Spleen (tissue), 11 donors: ENCODE results near the gene EEF2K. TPM values are rescaled to one million over a fixed set of nuclear protein-coding genes. Genes with fewer than 3 reads are reported as not detected.
A peak's percentile ranks its signal among the peaks of the same experiment; 100 is the strongest.

Experiments used
- DNase-seq: peaks from one replicate; pipeline ENCODE4 v3.0.0-alpha.2; 2020
- H3K27ac ChIP-seq, 8 donors: fragments of 200-600 bp; sonication (generic) in 7 of 8; 1 replicate in 4 of 8; 2 replicates in 4 of 8; pipeline versions ENCODE4 v1.5.0 to v1.8.0; 2016 to 2021; ENCODE audit warnings: inconsistent platforms in 4 of 8, mild to moderate bottlenecking in 4 of 8, moderate library complexity in 1 of 8
- H3K27me3 ChIP-seq, 7 donors: fragments of 200-600 bp; sonication (generic) in 6 of 7; replicated peaks in 1 of 7; 1 replicate in 4 of 7; 2 replicates in 3 of 7; pipeline versions ENCODE4 v1.5.0 to v1.8.0; 2016 to 2021; ENCODE audit warnings: inconsistent platforms in 3 of 7, mild to moderate bottlenecking in 1 of 7
- H3K36me3 ChIP-seq, 6 donors: fragments of 200-600 bp; sonication (generic) in 5 of 6; 1 replicate in 4 of 6; 2 replicates in 2 of 6; pipeline versions ENCODE4 v1.5.0 to v1.8.0; 2016 to 2021; ENCODE audit warnings: inconsistent platforms in 2 of 6
- H3K4me1 ChIP-seq, 6 donors: fragments of 200-600 bp; sonication (generic) in 5 of 6; 1 replicate in 3 of 6; 2 replicates in 3 of 6; pipeline versions ENCODE4 v1.5.0 to v1.8.0; 2016 to 2021; ENCODE audit warnings: inconsistent platforms in 3 of 6
- H3K4me3 ChIP-seq, 8 donors: fragments of 200-600 bp; sonication (generic) in 7 of 8; 1 replicate in 4 of 8; 2 replicates in 4 of 8; pipeline versions ENCODE4 v1.5.0 to v1.8.0; 2016 to 2021; ENCODE audit warnings: inconsistent platforms in 4 of 8, mild to moderate bottlenecking in 4 of 8, moderate library complexity in 2 of 8
- H3K9me3 ChIP-seq, 8 donors: fragments of 200-600 bp; sonication (generic) in 7 of 8; 1 replicate in 4 of 8; 2 replicates in 4 of 8; pipeline versions ENCODE4 v1.5.0 to v1.8.0; 2016 to 2021; ENCODE audit warnings: inconsistent platforms in 4 of 8
- CTCF ChIP-seq, 11 experiments: fragments of 200-600 bp in 7 of 11; fragments of 450-650 bp in 4 of 11; sonication (generic) in 4 of 11; IDR thresholded peaks in 8 of 11; conservative IDR thresholded peaks in 3 of 11; 1 replicate in 7 of 11; 2 replicates in 4 of 11; pipeline versions ENCODE4 v1.4.0 to v1.8.0; 2016 to 2021; ENCODE audit warnings: antibody characterized with exemption in 11 of 11, inconsistent platforms in 4 of 11, mild to moderate bottlenecking in 1 of 11
- POLR2A ChIP-seq, 3 donors: fragments of 450-650 bp; IDR thresholded peaks; one replicate each; pipeline ENCODE4 v1.5.1; 2017; ENCODE audit warnings: antibody characterized with exemption in 3 of 3, mild to moderate bottlenecking in 1 of 3
- POLR2AphosphoS5 ChIP-seq, 3 donors: sonication (generic); formaldehyde crosslinking; IDR thresholded peaks; one replicate each; pipeline ENCODE4 v1.5.1; 2017; ENCODE audit warnings: antibody characterized with exemption in 3 of 3
- WGBS, 5 donors: extraction: QIAGEN DNeasy Blood & Tissue Kit in 3 of 5; methylation state at CpG; one replicate each; pipeline versions ENCODE4 v1.1.5 to v1.1.7; 2013 to 2018; 5-methylcytosine and 5-hydroxymethylcytosine counted together
- intact Hi-C: fragments of 100-400 bp; cut with DNase I; formaldehyde crosslinking; loops from one replicate; pipeline ENCODE4 v1.15.0; 2023; ENCODE audit warnings: low total_unique reads
- polyA plus RNA-seq, 3 donors: library from polyadenylated mRNA; stranded (reverse); fragments of 200-250 nt; gene quantifications; one replicate each; pipeline ENCODE4 v1.2.1, GENCODE V29; 2013
- total RNA-seq, 7 donors: library from RNA; depleted of rRNA in 3 of 7; stranded (reverse); fragments of >200 nt in 3 of 7; fragmentation: NEBNext Ultra II Directional in 4 of 7; extraction: Animal tissue kit (Norgen Biotek cat#: 25700) in 4 of 7; gene quantifications; one replicate each; pipeline versions ENCODE4 v1.1.0 to v1.2.1, GENCODE V29; 2016 to 2021
- donor health status: healthy with polysubstance abuse.
- donor health status: DM: no; HTN: no; CAD: no; lungs with moderate emphysema.
- donor health status: DM: no; HTN: no; CAD: no.
- donor health status: Bipolar disorder and iron deficiency.
- donor health status: healthy.
- donor health status: DM: no; HTN: no; CAD: no.
- donor health status: DM: yes; HTN: yes; CAD: no.

The EEF2K gene
- total and polyA plus RNA-seq, 10 donors, result 2.4 to 37.7 (median 24.4) TPM

- no peak for TF ChIP-seq POLR2A (IDR thresholded peaks at IDR 0.05)
- peak in 1 of 3 donors; percentile 20 for TF ChIP-seq POLR2AphosphoS5 (IDR thresholded peaks at IDR 0.05)
- Histone ChIP-seq H3K4me3 (no peak overlapping the region), H3K4me1 (no peaks in the 10 kb centered on the region), H3K9me3 (peaks cover 0 to 3% (median 0%) of the 10 kb centered on the region in 8 donors), H3K36me3 (peaks cover 9 to 100% (median 62%) of the 10 kb centered on the region in 6 donors), H3K27me3 (no peaks in the 10 kb centered on the region), H3K27ac (no peak overlapping the region)
- intact Hi-C loops, result no loop called here
- DNase-seq, result no peak
- WGBS, 5 donors, result 90 to 94% (median 92%) methylated on average over 16 of the region's 16 CpGs
Measured at GRCh38 chr16:22278441-22279230, 72.6 kb downstream of the EEF2K start.

- Histone ChIP-seq H3K36me3 (peaks cover 9 to 100% (median 53%) of the 10 kb centered on the region in 6 donors), H3K9me3 (no peaks in the 10 kb centered on the region), H3K27me3 (no peaks in the 10 kb centered on the region), H3K27ac (no peak overlapping the region), H3K4me3 (no peak overlapping the region), H3K4me1 (no peaks in the 10 kb centered on the region)
- intact Hi-C loops, result no loop called here
- TF ChIP-seq POLR2AphosphoS5 (IDR thresholded peaks at IDR 0.05) (no peak), CTCF (IDR thresholded peaks at IDR 0.05 in 8 of 11, conservative IDR thresholded peaks at IDR 0.05 in 3 of 11) (no peak), POLR2A (IDR thresholded peaks at IDR 0.05) (no peak)
- 87 to 94% (median 89%) methylated on average over 5 of the region's 5 CpGs for WGBS, 5 donors
- peak; percentile 10 for DNase-seq
Measured at GRCh38 chr16:22282254-22282892, 76.3 kb downstream of the EEF2K start.

GRCh38 chr16:22284637-22285036, 78.6 kb downstream of the EEF2K start:
- H3K9me3 ChIP-seq, result no peaks in the 10 kb centered on the region
- H3K4me1 ChIP-seq, result no peaks in the 10 kb centered on the region
- peaks cover 9 to 77% (median 44%) of the 10 kb centered on the region in 6 donors for H3K36me3 ChIP-seq
- H3K27ac ChIP-seq, result no peak overlapping the region
- 79 to 94% (median 84%) methylated on average over 9 of the region's 9 CpGs for WGBS, 5 donors
- TF ChIP-seq CTCF (IDR thresholded peaks at IDR 0.05 in 8 of 11, conservative IDR thresholded peaks at IDR 0.05 in 3 of 11) (no peak), POLR2A (IDR thresholded peaks at IDR 0.05) (no peak), POLR2AphosphoS5 (IDR thresholded peaks at IDR 0.05) (no peak)
- intact Hi-C loops, result no loop called here
- no peak overlapping the region for H3K4me3 ChIP-seq
- peak; percentile 0 for DNase-seq
- H3K27me3 ChIP-seq, result no peaks in the 10 kb centered on the region

GRCh38 chr16:22285080-22285479, 79.0 kb downstream of the EEF2K start:
- Histone ChIP-seq H3K27me3 (no peaks in the 10 kb centered on the region), H3K36me3 (peaks cover 9 to 73% (median 40%) of the 10 kb centered on the region in 6 donors), H3K27ac (no peak overlapping the region), H3K9me3 (no peaks in the 10 kb centered on the region), H3K4me1 (no peaks in the 10 kb centered on the region), H3K4me3 (no peak overlapping the region)
- 86 to 99% (median 92%) methylated on average over 6 of the region's 6 CpGs for WGBS, 5 donors
- DNase-seq, result peak; percentile 1
- intact Hi-C loops, result no loop called here
- no peak for TF ChIP-seq POLR2AphosphoS5 (IDR thresholded peaks at IDR 0.05)
- no peak for TF ChIP-seq CTCF (IDR thresholded peaks at IDR 0.05 in 8 of 11, conservative IDR thresholded peaks at IDR 0.05 in 3 of 11)
- no peak for TF ChIP-seq POLR2A (IDR thresholded peaks at IDR 0.05)
